Measurements from ENCODE around the gene PCSK2.

The PCSK2 gene

DNA sequence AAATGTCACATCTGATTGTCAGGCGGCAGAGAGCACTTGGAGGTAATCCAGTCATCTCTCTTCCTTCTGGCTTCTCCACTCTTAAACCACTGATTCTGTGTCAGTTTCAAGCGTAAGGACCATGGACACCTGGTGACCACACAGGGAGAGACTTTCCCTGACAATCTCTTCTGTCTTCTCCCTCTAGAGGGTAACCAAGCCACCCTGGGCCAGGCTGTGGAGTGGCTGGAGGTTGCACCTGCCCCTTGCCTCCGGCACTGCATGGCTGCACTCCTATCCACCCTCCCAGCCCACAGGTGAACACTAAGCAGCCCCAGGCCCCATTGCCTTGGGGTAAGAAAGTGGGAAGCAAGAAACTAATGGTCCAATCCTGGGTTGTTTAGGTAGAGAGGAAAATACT, 225.6 kb downstream of the PCSK2 start:
- DNase-seq = no peak

DNA sequence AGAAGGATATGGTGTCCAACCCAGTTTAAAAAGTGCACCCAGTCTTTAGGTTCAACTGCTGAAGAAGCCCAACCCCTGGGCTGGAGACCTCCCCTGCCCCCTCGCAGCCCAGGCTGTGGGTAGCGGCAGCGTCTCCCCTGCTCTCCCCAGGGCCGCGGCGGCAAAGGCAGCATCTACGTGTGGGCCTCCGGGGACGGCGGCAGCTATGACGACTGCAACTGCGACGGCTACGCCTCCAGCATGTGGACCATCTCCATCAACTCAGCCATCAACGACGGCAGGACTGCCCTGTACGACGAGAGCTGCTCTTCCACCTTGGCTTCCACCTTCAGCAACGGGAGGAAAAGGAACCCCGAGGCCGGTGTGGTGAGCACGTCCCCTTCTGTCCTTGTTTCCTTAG, 226.8 kb downstream of the PCSK2 start:
- no peak for DNase-seq

DNA sequence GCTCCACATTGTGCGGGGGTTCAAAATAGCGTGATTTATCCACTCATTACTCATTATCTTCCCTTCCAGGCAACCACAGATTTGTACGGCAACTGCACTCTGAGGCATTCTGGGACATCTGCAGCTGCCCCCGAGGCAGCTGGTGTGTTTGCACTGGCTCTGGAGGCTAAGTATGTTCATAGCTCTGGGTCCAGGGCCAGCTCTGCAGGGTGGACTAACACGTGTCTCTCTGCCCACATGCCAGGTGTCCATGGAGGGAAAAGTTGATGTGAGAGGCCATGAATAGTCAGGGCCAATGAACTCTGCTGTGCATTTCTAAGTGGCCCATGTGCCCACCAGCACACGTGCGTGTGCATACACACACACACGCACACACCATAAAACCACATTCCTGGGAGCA, 229.4 kb downstream of the PCSK2 start:
- no peak for DNase-seq

DNA sequence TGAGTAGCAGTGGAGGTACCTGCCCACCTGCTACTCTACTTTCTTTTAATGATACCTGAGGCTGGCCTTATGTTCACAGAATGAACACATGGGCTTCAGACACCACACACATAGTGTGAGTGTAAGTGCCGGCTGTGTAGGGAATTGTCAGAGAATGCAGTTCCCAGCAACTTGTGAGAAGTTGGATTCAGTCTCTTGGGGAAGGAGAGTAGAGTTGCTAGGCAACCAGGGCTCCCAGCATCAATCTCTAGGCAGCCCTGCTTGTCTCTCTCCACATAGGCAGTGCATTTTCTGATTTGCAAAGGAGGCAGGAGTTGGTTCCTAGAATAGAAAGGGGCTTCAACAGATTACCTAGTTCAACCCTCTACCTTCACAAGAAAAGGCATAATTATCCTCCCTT, 230.2 kb downstream of the PCSK2 start:
- no peak for DNase-seq

DNA sequence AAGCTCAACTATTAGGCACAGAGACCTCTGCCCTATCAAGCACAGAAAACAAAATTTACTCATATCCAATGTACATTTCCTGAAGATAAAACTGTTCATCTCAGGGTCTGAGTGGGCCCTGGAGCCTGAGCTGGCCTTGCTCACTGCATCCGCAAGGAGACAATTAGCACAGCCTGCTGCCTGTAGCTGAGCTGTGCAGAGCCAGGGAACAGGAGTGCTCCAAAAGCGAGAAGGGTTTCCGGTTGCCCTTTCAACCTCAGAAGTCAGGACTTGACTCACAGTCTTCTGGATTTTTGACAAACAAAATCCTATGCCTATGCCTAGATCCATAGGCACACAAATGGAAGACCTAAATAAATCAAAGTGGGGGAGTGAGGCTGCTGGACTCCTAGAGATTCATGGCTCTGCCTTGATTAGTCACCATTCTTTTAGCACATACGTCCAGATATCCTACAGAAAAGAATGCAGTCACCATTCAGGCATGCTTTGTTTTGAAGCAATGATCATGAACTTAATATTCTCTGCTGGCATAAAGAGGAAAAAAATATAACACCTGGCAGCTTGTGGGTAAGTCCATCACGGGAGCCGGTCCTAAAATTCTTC, 230.8 kb downstream of the PCSK2 start:
- DNase-seq = no peak

DNA sequence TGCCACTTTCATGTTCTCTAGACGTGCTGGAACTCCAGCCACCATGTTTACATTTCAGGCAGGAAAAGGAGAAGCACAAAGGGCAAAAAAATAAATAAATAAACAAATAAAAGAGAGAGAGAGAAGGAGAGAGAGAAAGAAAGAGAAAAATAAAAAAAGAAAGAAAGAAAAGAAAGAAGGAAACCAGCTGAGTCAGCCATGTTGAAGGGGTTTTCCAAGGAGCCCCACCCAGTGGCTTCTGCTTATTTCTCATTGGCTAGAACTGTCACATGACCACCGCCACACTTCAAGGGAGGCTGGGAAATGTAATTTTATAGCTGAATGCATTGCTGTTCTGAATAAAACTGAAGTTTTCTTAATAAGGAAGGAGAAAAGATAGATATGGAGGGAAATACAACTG, 233.3 kb downstream of the PCSK2 start:
- no peak for DNase-seq

DNA sequence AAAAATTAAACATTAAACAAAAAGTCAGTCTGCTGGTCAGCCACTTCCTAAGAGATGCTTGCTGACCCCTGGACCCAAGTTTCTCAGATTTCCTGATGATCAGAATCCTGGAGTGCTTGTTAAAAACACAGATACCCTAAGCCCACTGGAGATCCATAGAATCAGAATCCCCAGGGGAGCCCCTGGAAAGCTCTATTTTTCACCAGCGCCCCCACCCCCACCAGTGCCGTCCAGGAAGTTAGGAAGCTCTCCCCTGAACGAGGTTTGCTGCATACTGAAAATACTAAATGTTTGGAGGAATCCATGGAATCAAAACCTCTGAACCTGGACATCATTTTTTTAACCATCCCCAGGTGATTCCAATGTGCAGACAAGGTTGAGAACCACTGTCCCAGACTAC, 235.1 kb downstream of the PCSK2 start:
- no peak for DNase-seq

DNA sequence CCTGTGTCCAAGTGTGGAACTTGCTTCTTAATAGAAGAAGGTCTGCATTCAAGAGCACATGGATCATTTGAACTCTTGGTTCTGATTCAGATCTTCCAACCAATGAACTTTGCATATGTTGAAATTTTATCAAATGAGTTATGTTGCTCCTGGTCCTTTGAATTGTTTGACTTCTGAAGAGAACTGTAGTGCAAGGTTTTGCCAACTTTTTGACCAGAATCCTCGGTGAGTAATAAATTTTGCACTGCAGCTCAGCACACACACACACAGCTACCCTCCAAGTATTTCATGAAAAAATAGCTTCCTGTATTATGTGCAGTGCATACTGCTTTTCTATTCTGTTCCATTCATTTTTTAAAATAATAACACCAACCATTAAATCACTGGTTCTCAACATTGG, 236.9 kb downstream of the PCSK2 start:
- DNase-seq = no peak

DNA sequence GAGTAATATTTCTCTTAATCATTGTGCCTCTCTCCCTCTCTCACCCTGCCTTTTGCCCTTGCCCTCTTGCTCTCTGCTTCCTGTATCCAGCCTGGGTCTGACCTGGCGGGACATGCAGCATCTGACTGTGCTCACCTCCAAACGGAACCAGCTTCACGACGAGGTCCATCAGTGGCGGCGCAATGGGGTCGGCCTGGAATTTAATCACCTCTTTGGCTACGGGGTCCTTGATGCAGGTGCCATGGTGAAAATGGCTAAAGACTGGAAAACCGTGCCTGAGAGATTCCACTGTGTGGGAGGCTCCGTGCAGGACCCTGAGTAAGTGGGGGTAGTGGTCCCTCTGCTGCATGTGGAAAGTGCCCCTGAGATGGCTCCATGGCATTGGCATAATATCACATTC, 238.4 kb downstream of the PCSK2 start:
- DNase-seq = no peak

DNA sequence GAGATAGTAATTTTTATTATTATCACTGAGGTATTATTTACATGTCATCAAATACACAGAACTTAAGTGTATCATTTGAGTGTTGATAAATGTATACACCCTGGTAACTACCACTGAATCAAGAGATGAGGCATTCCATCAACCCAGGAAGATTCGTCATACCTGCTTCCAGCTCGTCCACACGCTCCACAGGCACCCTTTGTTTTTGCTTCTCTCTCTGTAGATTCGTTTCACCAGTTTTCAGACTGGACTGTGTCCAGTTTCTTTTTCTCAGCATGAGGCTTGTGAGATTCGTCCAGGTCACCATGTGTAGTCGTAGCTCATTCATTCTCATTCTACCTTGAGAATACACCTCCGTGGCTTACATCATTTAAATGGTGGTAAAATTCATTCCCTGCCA, 239.8 kb downstream of the PCSK2 start:
- no peak for DNase-seq

DNA sequence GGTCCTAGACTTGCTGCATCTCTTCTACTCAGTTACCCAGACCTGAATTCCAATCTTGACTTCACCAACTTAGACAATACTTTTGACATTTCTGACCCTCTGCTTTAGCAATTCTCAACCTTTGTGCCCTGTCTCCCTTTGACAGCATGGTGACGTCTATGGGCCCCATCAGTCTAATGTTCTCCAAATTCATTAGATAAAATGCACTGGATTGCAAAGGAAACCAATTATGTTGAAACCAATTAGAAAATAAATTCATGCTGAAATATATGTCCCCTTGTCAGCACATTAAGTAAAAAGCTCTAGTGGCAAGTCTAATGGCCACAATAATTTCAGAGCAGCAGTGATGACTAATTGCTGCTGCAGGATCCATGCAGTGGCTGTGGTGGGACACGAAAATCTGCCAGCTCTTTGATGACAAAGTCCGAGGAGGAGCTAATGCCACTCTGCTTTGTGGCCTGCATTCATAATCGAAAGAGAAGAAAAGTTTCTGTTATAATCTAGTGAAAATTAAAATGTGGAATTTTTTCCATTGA, 240.3 kb downstream of the PCSK2 start:
- DNase-seq = no peak

DNA sequence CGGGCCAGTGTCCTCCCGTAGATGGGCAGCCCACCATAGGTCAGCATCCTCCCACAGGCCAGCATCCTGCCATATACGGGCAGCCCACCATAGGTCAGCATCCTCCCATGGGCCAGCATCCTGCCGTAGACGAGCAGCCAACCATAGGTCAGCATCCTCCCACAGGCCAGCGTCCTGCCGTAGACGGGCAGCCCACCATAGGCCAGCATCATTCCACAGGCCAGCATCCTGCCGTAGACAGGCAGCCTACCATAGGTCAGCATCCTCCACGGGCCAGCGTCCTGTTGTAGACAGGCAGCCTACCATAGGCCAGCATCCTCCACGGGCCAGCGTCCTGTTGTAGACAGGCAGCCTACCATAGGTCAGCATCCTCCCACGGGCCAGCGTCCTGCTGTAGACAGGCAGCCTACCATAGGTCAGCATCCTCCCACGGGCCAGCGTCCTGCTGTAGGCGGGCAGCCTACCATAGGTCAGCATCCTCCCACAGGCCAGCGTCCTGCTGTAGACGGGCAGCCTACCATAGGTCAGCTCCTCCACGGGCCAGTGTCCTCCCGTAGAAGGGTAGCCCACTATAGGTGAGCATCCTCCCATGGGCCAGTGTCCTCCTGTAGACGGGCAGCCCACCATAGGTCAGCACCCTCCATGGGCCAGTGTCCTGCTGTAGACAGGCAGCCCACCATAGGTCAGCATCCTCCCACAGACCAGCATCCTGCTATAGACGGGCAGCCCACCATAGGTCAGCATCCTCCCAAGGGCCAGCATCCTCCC, 241.4 kb downstream of the PCSK2 start:
- DNase-seq = no peak

DNA sequence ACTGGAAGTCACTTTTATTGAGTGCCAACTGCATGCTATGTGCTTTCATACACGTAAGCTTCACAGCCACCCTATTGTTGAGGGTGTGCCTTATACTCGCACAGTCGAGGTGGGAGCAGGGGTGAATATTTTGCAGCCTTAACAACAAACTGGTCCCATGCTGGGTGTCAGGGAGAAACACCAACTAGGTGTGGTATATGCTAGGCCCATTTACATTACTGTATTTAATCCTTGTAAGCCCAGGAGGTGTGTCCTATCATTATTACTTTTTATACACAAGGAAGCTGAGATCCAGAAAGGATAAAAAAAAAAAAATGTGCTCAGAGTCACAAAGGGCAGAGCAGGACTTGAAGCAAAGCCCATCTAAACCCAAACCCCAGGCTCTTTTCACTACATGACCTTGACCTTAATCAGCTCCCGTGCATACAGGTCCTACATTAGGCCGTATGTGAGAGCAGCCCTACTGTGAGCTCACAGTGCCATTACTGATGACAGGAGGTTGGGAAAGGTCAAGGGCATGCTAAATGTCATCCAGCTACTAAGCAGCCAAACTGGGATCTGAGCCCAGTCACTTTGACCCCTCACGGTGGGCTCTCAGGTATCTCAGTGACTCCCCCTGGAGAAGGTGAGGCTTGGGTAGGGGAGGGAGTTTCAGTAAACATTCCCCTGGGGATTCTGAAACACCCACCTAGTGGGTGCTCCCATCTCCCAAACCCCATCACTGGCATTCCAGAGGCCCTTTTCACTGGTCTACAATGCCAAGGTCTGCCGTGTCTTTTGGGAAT, 242.6 kb downstream of the PCSK2 start:
- no peak for DNase-seq

DNA sequence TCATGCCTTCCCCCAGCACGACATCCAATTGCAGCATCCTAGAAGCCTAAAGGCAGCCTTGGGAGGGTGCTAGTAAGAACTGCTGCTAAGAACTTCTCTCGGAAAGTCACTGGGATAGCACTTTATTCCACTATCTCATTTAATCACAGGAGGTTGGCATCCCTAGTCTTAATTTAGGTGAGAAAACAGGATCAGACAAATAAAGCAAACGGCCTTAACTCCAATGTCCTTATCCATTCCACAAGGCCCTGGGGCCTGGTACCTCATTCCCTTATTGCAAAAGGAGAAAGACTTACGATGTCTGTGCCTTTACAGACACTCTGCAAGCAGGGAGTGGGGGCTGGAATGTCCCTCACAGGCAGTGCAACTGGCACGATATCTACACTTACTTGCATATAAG, 243.7 kb downstream of the PCSK2 start:
- DNase-seq = no peak

DNA sequence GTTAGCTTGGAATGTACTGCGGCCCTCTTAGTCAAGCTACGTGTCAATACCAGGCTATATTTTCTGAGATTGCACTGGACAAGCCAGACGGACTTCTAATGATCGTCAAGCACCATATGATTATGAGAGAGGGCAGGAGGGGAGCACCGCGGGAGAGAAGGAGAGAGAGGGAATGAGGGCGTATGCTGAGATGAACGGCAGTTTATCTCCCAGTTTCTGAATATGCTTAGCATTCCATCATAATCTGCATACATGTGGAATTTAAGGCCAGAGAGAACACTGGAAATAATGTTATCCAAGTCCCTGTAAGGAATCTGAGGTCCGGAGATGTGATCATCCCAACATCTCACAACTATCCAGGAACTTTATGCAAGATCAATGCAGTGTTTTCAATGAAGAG, 244.1 kb downstream of the PCSK2 start:
- no peak for DNase-seq

DNA sequence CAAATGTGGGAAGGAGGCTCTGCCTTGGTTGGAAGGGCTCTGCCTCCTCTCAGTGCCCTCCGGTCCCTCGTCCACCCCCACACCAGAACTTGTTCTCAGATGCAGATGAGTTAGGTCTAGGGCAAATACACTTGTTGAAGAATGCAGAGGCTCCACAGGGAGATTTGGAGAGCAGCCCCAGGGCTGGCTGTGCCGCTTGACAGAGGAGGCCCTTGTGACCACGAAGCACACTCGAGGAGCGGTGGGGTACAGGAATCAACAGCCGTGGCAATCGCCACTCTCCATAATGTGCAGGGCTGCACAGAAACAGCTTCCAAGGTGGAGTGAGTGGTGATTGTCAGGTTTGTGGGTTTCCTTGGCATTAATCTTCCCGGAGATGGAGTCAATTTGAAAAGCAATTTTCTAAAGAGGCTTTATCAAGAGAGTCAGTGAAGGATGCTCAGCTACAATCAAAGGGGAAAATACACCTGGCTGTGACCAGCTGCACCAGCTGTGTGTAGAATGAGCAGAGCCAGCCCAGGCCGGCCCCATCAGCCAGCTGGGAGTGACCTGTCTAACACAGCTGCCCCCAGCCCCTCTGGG, 244.9 kb downstream of the PCSK2 start:
- DNase-seq = no peak

DNA sequence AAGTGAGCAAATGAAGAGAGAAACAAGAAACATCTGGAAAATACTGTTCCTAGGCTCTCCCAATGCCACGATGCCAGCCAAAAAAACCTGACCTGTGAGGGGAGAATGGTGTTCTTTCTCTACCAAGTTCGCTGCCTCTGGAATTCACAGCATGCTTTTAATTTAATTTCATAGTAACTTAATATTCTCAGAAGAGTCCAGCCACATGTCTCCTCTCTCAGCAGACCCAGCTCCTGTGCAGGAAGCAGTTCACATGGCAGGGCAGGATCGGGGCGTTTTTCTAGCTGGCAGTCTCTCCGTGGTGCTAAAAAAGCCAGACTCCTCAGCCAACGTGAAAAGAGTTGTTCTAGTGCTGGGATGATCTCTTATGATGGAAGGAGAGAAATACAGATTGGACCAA, 246.8 kb downstream of the PCSK2 start:
- DNase-seq = no peak

DNA sequence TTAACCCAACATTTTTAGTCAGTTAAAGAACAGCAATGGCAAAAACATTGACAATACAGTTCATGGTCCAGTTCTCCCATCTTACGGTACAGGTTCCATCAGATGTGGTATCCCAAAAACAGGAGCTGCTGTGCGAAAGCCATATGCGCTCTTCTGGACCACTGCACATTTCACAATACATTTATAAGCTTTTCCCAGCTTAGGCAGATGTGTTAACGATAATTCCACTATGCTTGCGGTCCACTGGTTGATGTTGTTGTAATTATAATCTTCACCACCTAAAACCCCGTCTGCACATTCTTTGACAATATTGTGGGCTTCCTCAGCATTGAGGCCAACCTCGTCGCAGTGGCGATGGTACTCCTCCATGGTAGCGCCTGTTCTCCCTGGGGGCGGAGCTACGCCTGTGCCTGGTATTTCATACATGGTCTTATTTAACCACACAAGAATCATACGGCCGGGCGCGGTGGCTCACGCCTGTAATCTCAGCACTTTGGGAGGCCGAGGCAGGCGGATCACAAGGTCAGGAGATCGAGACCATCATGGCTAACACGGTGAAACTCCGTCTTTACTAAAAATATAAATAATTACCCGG, 252.3 kb downstream of the PCSK2 start:
- DNase-seq = no peak

DNA sequence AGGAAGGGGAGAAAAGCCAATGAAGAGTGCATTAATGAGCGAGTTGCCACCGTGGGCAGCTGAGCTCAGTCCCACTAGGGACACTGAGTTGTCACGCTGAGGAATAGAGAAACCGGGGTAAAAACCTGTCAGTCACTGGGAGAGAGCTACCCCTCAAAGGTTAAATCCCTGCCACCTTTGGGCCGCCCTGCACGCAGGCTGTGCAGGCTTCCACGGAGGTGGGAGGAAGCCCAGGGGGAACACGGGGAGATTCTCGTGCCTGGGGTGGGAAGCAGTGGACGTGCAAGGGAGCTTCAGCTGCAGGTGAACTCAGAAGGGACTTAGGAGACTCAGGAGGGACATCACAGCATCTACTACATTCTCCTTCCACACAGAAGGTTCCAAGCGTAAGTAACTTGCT, 253.9 kb downstream of the PCSK2 start:
- no peak for DNase-seq

DNA sequence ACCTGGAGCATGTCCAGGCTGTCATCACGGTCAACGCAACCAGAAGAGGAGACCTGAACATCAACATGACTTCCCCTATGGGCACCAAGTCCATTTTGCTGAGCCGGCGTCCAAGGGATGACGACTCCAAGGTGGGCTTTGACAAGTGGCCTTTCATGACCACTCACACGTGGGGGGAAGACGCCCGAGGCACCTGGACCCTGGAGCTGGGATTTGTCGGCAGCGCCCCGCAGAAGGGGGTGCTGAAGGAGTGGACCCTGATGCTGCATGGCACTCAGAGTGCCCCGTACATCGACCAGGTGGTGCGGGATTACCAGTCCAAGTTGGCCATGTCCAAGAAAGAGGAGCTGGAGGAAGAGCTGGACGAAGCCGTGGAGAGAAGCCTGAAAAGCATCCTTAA, 254.8 kb downstream of the PCSK2 start:
- DNase-seq = no peak

DNA sequence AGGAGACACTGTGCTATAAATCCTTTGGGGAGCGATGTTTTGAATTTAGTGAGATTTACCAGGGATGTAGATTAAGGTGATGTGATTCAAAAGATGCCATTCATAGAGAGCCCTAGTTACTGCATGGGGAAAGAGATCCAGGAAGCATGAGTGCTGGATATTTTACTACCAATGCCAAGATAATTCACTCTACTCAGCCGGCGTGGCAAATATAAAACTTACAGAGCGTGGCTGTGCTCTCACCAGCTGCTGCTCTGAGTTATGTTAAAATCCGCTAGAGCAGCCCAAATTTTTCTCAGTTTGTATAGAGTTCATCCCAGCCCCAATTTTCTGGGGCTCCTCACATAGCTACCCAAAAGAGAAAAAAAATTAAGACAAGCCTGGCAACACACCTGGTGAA, 255.7 kb downstream of the PCSK2 start:
- no peak for DNase-seq

DNA sequence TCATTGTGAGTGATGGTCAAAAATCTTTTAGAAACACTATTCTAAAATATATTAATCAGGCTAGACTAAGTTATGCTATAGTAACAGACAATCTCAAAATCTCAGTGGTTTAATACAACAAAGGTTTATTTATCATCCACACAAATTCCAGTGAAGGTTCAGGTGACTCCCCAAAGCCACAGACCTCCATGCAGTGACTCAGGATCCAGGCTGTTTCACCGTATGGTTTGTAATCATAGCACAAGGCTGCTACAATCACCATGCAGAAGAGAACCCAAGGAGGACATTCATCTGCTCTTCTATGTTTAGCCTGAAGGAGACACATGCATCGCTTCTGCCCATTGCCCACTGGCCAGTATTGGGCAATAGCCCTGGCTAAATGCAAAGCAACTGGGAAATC, 258.2 kb downstream of the PCSK2 start:
- no peak for DNase-seq

DNA sequence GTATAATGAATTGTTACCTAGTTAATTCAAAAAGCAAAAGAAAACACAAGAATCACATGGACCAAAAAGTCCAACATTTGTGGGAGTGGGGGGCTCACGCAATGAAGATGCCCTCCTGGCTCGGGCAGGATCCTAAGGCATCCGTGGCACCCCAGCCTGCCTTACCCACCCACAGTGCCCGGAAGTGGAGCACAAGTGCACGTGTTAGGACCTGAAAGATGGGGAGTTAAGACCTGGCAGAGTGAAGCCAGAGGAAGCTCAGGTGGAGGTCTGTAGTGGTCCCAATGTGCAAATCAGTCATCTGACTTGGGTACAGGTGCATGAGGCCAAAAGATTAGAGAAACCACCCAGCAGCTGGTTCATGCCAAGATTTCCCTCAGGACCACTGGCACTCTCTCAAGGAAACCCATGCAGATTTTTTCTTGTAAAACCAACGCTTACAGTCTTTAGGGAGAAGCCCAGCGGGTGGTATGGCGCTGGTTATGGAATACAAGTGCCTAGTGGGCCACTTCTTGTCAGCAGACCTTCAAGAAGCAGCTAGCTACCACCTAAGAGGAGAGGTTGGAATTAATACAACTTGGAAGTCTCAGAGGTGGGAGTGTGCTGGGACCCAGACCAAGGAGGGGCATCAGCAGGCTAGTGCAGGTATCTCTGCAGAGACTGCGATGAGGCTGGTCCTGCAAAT, 262.2 kb downstream of the PCSK2 start:
- DNase-seq = no peak

Data from activated CD4-positive, CD25-positive, alpha-beta regulatory T cell (primary cell).